Subcutaneous adipose tissue (tissue), 4 donors: ENCODE data around the gene TGFBR2. TPM values are rescaled to one million over a fixed set of nuclear protein-coding genes. Genes with fewer than 3 reads are reported as not detected.

Experiments used
- total RNA-seq, 4 donors: library from RNA; depleted of rRNA; stranded (reverse); fragments of >200 nt; gene quantifications; one replicate each; pipeline ENCODE4 v1.1.0, GENCODE V29; 2016
- TF ChIP-seq, protein P1 (sequence below): fragments of 450-650 bp; IDR thresholded peaks from one replicate; pipeline ENCODE4 v1.5.1; 2016; ENCODE audit warnings: low read depth, mild to moderate bottlenecking, control low read depth, antibody characterized with exemption, moderate library complexity

The TGFBR2 gene
- total RNA-seq, 4 donors from 2014 or later = 237 to 388 (median 287) TPM

DNA sequence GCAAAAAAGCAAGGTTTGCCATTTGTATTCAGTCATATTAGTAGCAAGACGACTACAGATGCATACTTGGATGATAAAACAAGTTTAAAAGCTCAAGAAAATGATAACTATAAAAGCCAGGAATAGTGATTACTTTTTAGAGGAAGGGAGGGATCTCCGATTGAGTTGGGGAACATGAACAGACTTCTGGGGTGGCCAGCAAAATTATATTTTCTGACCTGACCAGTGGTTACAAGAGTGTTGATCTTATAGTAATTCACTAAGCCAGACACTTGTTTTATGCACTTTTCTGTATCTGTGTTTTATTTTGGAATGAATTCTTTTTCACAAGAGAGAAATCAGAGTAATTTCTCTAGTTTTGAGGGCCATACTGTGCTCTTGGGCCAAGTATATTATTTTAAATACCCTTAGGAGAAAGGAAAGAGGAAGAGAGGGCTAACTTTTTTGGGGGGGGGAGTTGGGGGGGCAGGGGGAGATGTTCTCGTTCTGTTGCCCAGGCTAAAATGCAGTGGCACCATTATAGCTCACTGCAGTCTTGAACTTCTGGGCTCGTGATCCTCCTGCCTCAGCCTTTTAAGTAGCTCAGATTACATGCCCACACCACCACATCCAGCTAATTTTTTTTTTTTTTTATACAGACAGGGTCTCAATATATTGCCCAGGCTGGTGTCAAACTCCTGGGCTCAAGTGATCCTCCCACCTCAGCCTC is 57.3 kb downstream of the TGFBR2 start:
- TF ChIP-seq, protein P1, sequence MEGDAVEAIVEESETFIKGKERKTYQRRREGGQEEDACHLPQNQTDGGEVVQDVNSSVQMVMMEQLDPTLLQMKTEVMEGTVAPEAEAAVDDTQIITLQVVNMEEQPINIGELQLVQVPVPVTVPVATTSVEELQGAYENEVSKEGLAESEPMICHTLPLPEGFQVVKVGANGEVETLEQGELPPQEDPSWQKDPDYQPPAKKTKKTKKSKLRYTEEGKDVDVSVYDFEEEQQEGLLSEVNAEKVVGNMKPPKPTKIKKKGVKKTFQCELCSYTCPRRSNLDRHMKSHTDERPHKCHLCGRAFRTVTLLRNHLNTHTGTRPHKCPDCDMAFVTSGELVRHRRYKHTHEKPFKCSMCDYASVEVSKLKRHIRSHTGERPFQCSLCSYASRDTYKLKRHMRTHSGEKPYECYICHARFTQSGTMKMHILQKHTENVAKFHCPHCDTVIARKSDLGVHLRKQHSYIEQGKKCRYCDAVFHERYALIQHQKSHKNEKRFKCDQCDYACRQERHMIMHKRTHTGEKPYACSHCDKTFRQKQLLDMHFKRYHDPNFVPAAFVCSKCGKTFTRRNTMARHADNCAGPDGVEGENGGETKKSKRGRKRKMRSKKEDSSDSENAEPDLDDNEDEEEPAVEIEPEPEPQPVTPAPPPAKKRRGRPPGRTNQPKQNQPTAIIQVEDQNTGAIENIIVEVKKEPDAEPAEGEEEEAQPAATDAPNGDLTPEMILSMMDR = no peak

DNA sequence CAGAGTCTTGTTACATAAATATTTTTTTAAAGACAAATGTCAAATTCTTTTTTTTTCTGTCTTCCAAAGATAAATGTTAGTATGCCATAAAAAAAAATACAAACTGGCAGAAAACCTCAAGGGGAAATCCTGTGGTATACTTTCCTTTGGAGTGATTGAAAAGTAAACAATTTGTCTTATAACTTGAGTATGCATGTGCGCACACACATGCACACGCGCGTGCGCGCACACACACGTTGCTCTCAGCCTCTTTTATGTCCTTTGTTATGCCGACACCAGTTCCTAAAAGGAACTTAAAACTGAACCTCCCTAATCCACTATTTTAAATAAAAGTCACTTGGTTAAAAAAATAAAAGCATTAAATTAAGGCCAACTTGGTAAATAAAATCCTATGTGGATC is 58.1 kb downstream of the TGFBR2 start:
- TF ChIP-seq, protein P1 = no peak

DNA sequence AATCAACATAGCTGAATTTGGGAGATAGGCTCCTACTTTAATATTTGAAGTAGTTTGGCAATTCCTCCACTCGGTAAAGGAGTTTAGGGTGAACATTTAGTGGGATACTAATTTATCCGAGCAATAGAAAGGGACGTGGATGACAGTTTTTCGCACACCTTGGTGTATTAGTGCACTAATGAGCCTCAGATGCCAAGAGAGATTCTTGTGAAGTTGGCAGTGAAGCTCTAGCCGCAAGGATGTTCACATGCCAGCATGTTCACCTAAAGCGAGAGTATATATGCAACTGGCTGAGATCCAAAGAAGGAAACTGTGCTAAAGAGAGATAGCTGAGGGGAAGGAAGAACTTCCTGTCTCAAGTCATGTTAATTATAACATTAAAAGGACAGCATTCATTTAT is 58.5 kb downstream of the TGFBR2 start:
- TF ChIP-seq, protein P1 = no peak

DNA sequence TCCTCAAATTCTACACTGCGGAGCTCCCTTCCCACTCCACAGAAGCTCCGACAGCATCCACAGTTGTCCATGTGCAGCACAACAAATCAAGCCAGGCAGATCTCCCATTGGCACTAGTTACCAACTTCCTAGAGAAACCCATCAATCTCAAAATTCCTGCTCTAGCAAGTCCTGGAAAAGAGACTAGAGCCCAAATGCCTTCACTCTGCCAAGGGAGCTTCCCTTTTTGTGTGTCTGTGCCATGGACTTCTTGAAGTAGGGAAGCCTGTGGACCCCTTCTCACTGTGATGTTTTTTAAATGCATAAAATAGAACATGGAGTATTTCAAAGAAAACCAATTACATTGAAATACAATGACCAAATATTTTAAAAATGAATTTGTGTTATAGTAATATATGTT is 59.1 kb downstream of the TGFBR2 start:
- TF ChIP-seq, protein P1 = no peak

DNA sequence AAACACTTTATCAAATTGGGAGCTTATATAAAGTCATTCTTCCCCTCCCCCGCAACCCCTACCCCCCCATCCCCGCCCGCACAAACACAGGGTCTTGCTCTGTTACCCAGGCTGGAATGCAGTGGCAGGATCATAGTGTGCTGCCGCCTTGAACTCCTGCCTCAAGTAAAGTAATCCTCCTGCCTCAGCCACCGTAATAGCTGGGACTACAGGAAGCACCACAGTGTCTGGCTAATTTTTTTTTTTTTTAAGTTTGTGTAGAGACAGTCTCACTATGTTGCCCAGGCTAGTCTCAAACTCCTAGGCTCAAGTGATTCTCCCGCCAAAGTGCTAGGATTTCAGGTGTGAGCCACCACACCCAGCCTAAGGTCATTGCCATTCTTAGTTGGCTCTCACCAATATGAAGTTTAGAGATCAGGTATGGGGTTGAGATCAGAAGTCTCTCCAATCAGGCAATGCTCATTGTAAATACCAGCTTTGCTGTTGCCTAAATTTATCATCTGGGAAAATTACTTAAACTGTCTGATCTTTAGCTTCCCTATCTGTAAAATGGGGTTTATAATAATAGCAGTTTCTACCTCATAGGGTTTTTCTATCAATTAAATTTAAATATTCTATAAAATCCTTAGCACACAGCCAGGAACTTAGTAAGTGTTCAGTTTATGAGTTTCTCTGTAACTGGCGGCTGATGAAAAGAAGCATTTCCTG is 60.3 kb downstream of the TGFBR2 start:
- TF ChIP-seq, protein P1 = no peak

DNA sequence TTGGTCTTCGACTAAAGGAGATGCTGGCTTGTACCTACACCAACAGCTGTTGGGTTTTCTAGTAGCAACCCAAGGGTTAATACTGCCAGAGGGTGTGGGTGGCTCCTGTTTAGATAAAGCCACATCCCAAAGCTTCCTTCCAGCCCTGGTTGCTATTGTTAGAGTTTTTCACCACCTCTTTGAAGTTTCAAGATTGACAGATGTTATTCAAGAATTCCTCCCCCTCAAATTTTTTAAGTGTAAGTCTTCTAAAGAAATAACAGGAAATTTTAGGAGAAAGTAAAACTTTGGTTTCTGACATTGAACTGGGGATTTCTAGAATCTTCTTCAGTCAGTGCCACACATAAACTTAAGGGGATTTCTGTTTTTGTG is 60.9 kb downstream of the TGFBR2 start:
- TF ChIP-seq, protein P1 = no peak

DNA sequence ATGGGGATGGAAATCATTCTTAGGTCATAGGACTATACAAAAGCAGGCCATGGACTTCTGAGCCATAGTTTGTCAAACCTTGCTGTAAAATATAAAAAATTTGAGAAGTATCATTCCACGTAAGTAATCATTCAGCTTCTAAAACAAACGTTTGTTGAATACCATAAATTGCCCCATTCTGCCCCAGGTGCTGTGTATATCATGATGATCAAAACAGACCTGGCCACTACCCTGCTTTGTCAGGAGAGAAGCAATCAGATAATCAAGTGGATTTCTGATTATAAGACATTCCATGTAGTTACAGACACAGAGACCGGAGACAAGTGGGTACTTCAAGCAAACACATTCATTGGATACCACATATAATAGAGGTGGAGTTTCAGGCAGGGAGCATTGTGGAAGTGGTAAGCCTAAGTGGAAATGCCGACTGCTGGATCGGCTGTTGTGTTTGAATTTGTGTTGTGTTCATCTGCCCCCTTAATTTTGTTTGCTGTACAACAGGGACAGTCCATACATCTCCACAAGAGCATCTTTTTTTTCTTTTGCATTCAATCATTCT is 61.7 kb downstream of the TGFBR2 start:
- TF ChIP-seq, protein P1 = no peak
